CD4-positive, alpha-beta T cell (primary cell): Measurements from ENCODE around the gene CAPG. TPM values are rescaled to one million over a fixed set of nuclear protein-coding genes. Genes with fewer than 3 reads are reported as not detected.

ENCODE experiments used
- ATAC-seq: fragments of 200-7000 bp; cut with Tn5 transposase; one replicate; pipeline ENCODE4 v1.10.0; 2022; ENCODE audit warnings: mild to moderate bottlenecking; ENCODE audit not compliant: poor library complexity
- CTCF ChIA-PET: fragments of 350-600 bp; sonication (Branson Sonifier 250); formaldehyde crosslinking; loops from one replicate; lab custom pipeline; 2021; ENCODE audit warnings: antibody characterized with exemption, inconsistent platforms; lab: Charles Lee
- POLR2A ChIA-PET: fragments of 350-600 bp; sonication (Branson Sonifier 250); formaldehyde crosslinking; loops from one replicate; lab custom pipeline; 2021; ENCODE audit warnings: antibody characterized with exemption, inconsistent platforms; lab: Charles Lee
- DNase-seq, 14 experiments: peaks; one replicate each; pipeline ENCODE4 v3.0.0-alpha.2; 2013 to 2020; ENCODE audit warnings: mixed read lengths in 2 of 14
- H3K27ac ChIP-seq, 2 donors: one replicate each; pipeline versions ENCODE4 v1.5.1 to v1.7.0; 2013; ENCODE audit warnings: low read length in 2 of 2, low read depth in 1 of 2, mild to moderate bottlenecking in 1 of 2
- H3K27me3 ChIP-seq, 2 experiments: 1 replicate in 1 of 2; 2 replicates in 1 of 2; pipeline versions ENCODE4 v1.6.1 to v1.7.0; 2013; ENCODE audit warnings: low read length in 2 of 2, control low read depth in 1 of 2, mild to moderate bottlenecking in 1 of 2, moderate library complexity in 1 of 2; ENCODE audit not compliant: insufficient read depth in 2 of 2, control insufficient read depth in 1 of 2
- H3K36me3 ChIP-seq: one replicate; pipeline ENCODE4 v1.6.1; 2013; ENCODE audit warnings: low read length, control low read depth; ENCODE audit not compliant: insufficient read depth
- H3K4me1 ChIP-seq: one replicate; pipeline ENCODE4 v1.6.1; 2013; ENCODE audit warnings: low read length, control low read depth; ENCODE audit not compliant: insufficient read depth
- H3K4me3 ChIP-seq: one replicate; pipeline ENCODE4 v1.5.1; 2013; ENCODE audit warnings: mild to moderate bottlenecking, low read length, moderate library complexity
- H3K9me3 ChIP-seq, 2 experiments: 1 replicate in 1 of 2; 2 replicates in 1 of 2; pipeline versions ENCODE4 v1.6.1 to v1.7.0; 2013; ENCODE audit warnings: low read length in 2 of 2, mild to moderate bottlenecking in 2 of 2, control low read depth in 1 of 2, moderate library complexity in 1 of 2; ENCODE audit not compliant: control insufficient read depth in 1 of 2, insufficient read depth in 1 of 2
- H3K27ac Mint-ChIP-seq: one replicate; pipeline ENCODE4 v1.8.0; 2020; ENCODE audit warnings: mixed read lengths
- H3K27me3 Mint-ChIP-seq: one replicate; pipeline ENCODE4 v1.8.0; 2021; ENCODE audit warnings: mixed read lengths
- H3K36me3 Mint-ChIP-seq: one replicate; pipeline ENCODE4 v1.8.0; 2021; ENCODE audit warnings: low read depth, mixed read lengths
- H3K4me1 Mint-ChIP-seq: one replicate; pipeline ENCODE4 v1.8.0; 2021; ENCODE audit warnings: low read depth, mixed read lengths
- H3K4me3 Mint-ChIP-seq: one replicate; pipeline ENCODE4 v1.8.0; 2020; ENCODE audit warnings: mild to moderate bottlenecking, mixed read lengths
- H3K9me3 Mint-ChIP-seq: one replicate; pipeline ENCODE4 v1.8.0; 2020; ENCODE audit warnings: mixed read lengths
- intact Hi-C, 2 experiments: fragments of 100-400 bp; cut with DNase I in 1 of 2; cut with micrococcal nuclease in 1 of 2; formaldehyde crosslinking; loops; one replicate each; pipeline versions ENCODE4 v1.15.1 to v1.9.0; 2023 to 2025; cut with DNase I, micrococcal nuclease
- total RNA-seq, 174 experiments: library from RNA in 2 of 174; stranded (reverse) in 2 of 174; gene quantifications; one replicate each; pipeline ENCODE4 v1.2.3 and lab custom pipeline; 2021 to 2026
- TF ChIP-seq, protein P1 (sequence below): fragments of 200-600 bp; IDR thresholded peaks from one replicate; pipeline ENCODE4 v1.8.0; 2022; ENCODE audit warnings: antibody characterized with exemption, mild to moderate bottlenecking

The CAPG gene
- total RNA-seq, 2 experiments from 2014 or later, result 21.7 to 23.3 TPM

DNA sequence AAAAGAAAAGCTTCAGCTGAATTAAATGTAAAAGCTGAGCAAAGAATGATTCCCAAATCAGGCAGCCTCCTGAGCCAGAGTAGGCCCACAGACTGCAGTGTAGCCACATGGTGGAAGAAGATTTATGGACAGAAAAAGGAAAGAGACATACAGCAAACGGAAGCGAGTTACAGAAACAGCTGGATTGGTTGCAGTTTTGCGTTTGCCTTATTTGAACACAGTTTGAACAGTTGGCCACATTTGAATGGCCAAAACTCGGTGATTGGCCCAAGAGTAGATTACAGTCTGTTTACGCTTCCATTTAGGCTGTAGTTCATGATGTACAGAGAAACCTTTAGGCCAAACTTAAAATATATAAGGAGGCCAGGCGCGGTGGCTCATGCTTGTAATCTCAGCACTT is 43.4 kb upstream of the CAPG start:
- H3K36me3 Mint-ChIP-seq, result no peaks in the 10 kb centered on the region
- no peak overlapping the region for H3K27ac Mint-ChIP-seq
- no peaks in the 10 kb centered on the region for H3K9me3 Mint-ChIP-seq
- H3K4me3 Mint-ChIP-seq, result no peak overlapping the region
- Histone ChIP-seq H3K9me3 (no peaks in the 10 kb centered on the region), H3K4me1 (no peaks in the 10 kb centered on the region), H3K36me3 (no peaks in the 10 kb centered on the region), H3K27me3 (no peaks in the 10 kb centered on the region), H3K27ac (no peak overlapping the region), H3K4me3 (no peak overlapping the region)
- ATAC-seq (no peak), DNase-seq (no peak)
- TF ChIP-seq, protein P1, sequence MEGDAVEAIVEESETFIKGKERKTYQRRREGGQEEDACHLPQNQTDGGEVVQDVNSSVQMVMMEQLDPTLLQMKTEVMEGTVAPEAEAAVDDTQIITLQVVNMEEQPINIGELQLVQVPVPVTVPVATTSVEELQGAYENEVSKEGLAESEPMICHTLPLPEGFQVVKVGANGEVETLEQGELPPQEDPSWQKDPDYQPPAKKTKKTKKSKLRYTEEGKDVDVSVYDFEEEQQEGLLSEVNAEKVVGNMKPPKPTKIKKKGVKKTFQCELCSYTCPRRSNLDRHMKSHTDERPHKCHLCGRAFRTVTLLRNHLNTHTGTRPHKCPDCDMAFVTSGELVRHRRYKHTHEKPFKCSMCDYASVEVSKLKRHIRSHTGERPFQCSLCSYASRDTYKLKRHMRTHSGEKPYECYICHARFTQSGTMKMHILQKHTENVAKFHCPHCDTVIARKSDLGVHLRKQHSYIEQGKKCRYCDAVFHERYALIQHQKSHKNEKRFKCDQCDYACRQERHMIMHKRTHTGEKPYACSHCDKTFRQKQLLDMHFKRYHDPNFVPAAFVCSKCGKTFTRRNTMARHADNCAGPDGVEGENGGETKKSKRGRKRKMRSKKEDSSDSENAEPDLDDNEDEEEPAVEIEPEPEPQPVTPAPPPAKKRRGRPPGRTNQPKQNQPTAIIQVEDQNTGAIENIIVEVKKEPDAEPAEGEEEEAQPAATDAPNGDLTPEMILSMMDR, result no peak
- POLR2A ChIA-PET, result no interaction called here
- H3K4me1 Mint-ChIP-seq, result no peaks in the 10 kb centered on the region
- H3K27me3 Mint-ChIP-seq, result no peaks in the 10 kb centered on the region
- CTCF ChIA-PET, result no interaction called here
- intact Hi-C loops, result loop anchor here in 1 of 2 experiments (10.0 kb wide), 1 partner anchor 51 kb away; no protein-coding TSS in a partner anchor

GRCh38 chr2:85452237-85452636 is 42.1 kb upstream of the CAPG start:
- no peaks in the 10 kb centered on the region for H3K27me3 ChIP-seq
- no peaks in the 10 kb centered on the region for H3K36me3 ChIP-seq
- intact Hi-C loops, result loop anchor here in 1 of 2 experiments (10.0 kb wide), 1 partner anchor 53 kb away; no protein-coding TSS in a partner anchor
- no peak for DNase-seq
- H3K27ac ChIP-seq, result no peak overlapping the region
- Mint-ChIP-seq H3K27ac (no peak overlapping the region), H3K9me3 (no peaks in the 10 kb centered on the region), H3K4me1 (no peaks in the 10 kb centered on the region), H3K27me3 (no peaks in the 10 kb centered on the region), H3K4me3 (no peak overlapping the region), H3K36me3 (no peaks in the 10 kb centered on the region)
- ATAC-seq, result no peak
- no peak overlapping the region for H3K4me3 ChIP-seq
- no peaks in the 10 kb centered on the region for H3K4me1 ChIP-seq
- TF ChIP-seq, protein P1, result no peak
- CTCF ChIA-PET, result no interaction called here
- POLR2A ChIA-PET, result no interaction called here
- H3K9me3 ChIP-seq, result no peaks in the 10 kb centered on the region

- H3K4me1 Mint-ChIP-seq, result no peaks in the 10 kb centered on the region
- H3K9me3 Mint-ChIP-seq, result no peaks in the 10 kb centered on the region
- H3K4me1 ChIP-seq, result no peaks in the 10 kb centered on the region
- DNase-seq (no peak), ATAC-seq (no peak)
- no peaks in the 10 kb centered on the region for H3K27me3 ChIP-seq
- no peaks in the 10 kb centered on the region for H3K36me3 Mint-ChIP-seq
- H3K4me3 Mint-ChIP-seq, result no peak overlapping the region
- no peak overlapping the region for H3K27ac Mint-ChIP-seq
- H3K4me3 ChIP-seq, result no peak overlapping the region
- no peak overlapping the region for H3K27ac ChIP-seq
- ChIA-PET CTCF (no interaction called here), POLR2A (no interaction called here)
- no peaks in the 10 kb centered on the region for H3K9me3 ChIP-seq
- H3K36me3 ChIP-seq, result no peaks in the 10 kb centered on the region
- H3K27me3 Mint-ChIP-seq, result no peaks in the 10 kb centered on the region
- intact Hi-C loops, result no loop called here
- TF ChIP-seq, protein P1, result no peak
These were observed 39.0 kb upstream of the CAPG start for GRCh38 chr2:85449214-85449588.
